ENCODE data around the gene MYH14.
"Not testable (repeated sequence)": the region's sequence is repeated elsewhere in the genome, so short reads cannot be mapped to it uniquely, and the experiment has no call there.

Gene MYH14

DNA sequence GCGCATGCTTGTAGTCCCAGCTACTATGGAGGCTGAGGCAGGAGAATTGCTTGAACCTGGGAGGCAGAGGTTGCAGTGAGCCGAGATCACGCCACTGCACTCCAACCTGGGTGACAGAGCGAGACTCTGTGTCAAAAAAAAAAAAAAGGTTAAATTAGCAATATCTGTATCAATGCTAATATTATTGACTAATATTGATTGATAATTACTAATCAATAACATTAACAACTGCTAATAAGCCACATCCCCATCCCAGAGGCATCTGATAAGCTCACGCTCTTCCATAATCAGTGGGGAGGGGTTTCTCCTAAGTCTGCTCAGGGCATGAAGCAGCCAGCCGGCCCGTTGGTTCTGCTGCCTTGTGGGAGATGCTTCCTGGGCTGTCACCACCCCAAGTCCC lies 24.7 kb downstream of the MYH14 start:
- not testable (repeated sequence) for DNase-seq

DNA sequence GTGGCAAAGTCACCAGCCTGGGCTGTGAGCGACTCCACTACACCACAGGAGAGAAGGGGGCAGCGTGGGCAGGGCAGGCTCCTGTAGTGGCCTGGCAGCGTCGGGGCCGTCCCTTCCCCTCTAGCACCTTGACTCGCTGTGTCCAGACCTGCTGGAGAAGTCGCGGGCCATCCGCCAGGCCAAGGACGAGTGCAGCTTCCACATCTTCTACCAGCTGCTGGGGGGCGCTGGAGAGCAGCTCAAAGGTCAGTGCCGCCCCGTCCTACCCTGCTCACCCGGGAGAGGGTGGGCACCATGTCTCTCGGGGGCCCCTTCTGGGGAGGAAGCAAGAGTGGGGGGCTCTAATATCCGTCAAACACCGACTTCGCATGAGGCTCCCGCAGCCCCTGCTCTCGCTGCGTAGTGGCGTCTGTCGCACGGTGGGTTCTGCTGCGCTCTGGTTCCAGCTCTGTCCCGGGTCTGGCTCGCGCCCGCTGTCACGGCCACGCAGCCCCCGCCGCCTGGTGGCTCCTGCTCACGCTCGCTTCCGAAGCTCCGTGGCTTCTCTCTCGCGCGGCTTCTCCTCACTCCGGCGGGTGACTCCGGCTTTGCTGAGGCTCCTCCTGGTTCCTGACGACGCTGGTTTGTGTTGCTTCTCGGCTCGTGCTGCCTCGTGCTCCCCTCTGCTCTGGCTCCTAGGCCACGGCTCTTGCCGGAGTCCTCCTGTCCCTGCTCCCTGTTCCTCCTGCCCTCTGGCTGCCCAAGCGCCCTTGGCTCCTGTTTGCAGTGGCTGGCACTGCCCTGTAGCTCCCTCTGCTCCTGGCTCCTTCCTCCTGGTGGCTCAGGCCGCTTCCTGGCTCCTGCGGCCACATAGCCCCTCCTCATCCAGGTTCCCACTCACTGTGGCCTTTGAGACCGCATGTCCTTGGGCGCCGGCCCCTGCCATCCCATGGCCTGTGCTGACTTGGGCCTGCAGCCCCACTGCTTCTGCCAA lies 27.2 kb downstream of the MYH14 start:
- DNase-seq: no peak

DNA sequence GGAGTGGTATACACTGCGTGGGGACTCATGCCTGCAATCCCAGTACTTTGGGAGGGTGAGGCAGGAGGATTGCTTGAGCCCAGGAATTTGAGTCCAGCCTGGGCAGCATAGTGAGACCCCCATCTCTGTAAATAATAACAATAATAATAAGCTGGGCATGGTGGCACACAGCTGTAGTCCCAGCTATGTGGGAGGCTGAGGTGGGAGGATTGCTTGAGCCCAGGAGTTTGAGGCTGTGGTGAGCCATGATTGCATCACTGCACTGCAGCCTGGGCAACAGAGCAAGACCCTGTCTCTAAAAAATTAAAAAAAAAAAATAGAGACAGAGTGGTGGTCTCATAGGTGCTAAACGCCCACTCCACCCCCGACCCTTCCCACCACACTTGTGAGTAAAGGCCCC lies 28.0 kb downstream of the MYH14 start:
- DNase-seq: not testable (repeated sequence)

DNA sequence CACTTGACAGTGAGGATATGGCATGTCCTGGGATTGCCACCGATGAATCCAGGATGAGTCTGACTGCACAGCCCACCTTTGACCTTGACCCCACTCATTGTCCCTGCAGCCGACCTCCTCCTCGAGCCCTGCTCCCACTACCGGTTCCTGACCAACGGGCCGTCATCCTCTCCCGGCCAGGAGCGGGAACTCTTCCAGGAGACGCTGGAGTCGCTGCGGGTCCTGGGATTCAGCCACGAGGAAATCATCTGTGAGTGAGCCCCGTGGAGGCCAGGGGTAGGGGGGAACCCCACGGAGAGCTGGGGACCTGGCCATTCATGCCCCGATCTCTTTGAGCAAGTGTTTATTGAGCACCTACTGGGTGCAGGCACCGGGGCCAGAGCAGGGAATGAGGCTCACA lies 28.4 kb downstream of the MYH14 start:
- no peak for DNase-seq

DNA sequence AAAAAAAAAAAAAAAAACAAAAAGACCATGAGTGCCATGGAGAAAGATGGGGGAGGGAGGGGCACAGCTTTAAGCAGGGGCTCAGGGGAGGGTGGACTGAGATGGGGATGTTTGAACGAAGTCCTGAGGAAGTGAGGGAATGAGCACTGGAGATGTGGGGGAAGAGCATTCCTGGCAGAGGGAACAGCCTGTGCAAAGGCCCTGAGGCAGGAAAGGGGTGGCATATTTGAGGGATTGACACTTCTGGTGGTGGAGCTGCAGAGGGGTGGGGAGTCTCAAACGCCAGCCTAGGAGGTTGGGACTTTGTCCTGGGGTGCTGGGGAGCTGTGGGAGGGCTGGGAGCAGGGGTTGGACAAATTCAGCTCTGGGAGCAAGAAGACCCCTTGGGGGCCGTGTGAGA lies 29.2 kb downstream of the MYH14 start:
- DNase-seq: no peak

GRCh38 chr19:50233308-50233910 lies 30.0 kb downstream of the MYH14 start:
- DNase-seq: no peak

DNA sequence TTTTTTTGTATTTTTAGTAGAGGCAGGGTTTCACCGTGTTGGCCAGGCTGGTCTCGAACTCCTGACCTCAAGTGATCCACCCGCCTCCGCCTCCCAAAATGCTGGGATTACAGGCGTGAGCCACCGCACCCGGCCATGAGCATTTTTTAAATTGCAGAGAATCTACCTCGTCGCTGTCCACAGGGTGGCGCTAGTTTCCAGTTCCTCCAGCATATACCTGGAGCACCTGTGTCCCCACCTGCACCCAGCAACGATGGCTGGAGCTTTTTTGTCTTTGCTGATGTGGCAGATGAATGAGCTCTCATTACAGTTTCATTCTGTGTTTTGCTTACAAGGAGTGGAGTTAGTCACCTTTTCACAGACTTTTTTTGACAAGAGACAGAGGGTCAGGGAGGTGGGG lies 34.1 kb downstream of the MYH14 start:
- peak in 1 of 2 donors; percentile 21 for DNase-seq

GRCh38 chr19:50238043-50238442 lies 34.6 kb downstream of the MYH14 start:
- DNase-seq: no peak

DNA sequence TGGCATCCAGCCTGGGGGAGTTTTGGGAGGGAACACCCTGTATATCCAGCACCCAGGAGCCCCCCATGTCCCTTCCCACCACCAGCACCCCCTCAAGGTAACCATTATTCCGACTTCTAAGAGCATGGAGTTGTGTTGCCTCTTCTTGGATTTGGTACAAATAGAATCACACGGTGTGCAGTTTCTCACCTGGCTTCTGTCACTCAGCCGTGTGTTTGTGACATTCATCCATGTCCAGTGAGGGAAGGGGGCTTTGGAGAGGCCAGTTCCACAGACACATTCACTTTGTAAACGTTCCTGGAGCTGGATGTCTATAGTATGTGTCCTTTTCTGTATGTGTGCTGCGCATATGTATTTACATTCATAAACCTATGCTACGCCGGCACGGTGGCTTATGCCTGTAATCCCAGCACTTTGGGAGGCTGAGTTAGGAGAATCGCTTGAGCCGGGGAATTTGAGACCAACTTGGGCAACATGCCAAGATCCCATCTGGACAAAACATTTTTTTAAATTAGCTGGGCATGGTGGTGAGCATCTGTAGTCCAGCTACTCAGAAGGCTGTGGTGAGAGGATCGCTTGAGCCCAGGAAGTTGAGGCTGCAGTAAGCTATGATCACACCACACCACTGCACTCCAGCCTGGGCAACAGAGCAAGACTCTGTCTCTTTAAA lies 36.6 kb downstream of the MYH14 start:
- no peak for DNase-seq

DNA sequence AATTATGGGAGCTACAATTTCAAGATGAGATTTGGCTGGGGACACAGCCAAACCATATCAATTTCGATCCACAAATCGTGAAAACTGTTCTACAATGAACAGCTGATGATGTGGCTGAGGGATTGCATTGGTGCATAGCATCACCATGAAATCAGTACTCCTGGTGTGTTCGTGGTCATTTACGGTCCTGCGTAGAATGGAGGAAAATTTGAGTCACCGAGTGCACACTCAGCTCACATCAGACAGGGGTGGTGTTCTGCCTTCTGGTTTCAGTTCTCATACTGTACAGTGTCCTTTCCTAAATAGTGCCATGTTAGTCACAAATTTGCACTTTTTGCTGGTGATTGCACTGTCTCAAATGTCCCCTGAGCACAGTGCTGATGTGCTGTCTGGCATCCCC lies 39.2 kb downstream of the MYH14 start:
- no peak for DNase-seq

- no peak for DNase-seq
Observed at GRCh38 chr19:50244695-50245094, 41.3 kb downstream of the MYH14 start.

GRCh38 chr19:50248413-50248812 lies 45.0 kb downstream of the MYH14 start:
- no peak for DNase-seq

DNA sequence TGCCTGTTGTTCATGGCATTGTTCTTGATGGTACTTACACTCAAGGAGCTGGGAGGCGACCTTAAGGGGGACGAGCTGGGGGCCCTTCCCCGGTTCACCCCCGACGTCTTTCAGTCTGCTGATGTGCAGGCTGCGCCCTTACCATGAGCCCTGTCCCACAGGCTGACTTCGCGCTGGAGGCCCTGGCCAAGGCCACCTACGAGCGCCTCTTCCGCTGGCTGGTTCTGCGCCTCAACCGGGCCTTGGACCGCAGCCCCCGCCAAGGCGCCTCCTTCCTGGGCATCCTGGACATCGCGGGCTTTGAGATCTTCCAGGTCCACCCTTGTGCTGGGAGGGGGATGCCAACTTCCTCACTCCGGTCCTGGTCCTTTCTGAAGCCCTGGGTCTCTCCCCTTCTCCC lies 45.4 kb downstream of the MYH14 start:
- no peak for DNase-seq

DNA sequence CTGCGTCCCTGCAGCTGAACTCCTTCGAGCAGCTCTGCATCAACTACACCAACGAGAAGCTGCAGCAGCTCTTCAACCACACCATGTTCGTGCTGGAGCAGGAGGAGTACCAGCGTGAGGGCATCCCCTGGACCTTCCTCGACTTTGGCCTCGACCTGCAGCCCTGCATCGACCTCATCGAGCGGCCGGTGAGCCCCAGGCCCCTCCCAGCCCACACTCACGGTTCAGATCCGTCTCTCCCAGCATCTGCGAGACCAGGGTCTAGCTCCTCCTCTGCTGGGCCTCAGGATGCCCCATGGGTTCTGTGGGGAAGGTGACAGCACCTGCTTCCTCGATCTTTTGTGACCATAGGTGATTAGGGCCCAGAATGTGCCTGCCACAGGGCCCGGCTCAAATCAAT lies 46.2 kb downstream of the MYH14 start:
- DNase-seq: no peak

DNA sequence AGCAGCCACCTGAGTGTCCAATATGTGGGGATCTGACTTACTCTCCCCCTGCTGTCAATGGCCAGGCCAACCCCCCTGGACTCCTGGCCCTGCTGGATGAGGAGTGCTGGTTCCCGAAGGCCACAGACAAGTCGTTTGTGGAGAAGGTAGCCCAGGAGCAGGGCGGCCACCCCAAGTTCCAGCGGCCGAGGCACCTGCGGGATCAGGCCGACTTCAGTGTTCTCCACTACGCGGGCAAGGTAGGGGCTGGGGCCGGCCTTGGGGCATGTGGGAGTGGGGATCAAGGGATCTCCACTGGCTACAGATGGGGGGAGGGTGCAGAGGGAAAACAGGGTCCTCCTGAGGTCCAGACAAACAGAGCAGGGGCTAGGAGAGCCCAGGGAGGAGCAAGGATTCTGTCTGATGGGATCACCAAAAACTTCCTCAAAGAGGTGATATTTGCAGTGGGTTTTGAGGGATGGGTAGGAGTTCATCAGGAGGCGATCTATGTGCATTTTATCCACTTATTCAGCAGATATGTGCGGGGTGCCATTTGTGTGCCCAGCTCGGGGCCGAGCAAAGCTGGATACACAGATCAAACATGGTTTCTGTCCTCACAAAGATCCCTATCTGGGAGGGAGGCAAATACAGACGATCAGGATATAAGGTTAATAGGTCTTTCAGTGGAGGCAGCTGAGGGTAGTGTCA lies 47.2 kb downstream of the MYH14 start:
- no peak for DNase-seq

- DNase-seq: peak; percentile 41 to 59
Observed at GRCh38 chr19:50252111-50252886, 48.9 kb downstream of the MYH14 start.

GRCh38 chr19:50252887-50253268 lies 49.5 kb downstream of the MYH14 start:
- DNase-seq: no peak

DNA sequence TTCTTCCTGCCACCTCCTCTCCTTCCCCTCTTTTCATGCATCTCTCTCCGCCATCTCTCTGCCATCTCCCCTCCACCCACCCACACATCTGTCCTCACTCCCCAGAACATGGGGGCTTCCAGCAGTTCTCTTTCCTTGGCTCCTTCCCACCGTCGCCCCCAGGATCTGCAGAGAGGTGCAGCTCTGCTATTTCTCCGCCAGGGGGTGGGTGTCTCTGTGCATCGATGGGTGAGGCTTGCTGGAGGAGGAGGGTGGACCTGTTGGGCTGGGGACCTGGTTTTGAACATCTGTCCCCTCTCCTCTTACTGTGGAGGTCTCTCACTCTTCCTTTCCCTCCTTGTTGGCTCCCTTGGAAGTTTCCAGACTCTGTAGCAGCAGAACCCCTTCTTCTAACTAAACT lies 51.7 kb downstream of the MYH14 start:
- DNase-seq: no peak

GRCh38 chr19:50257141-50257540 lies 53.7 kb downstream of the MYH14 start:
- no peak for DNase-seq

- peak; percentile 24 to 30 for DNase-seq
Observed at GRCh38 chr19:50258918-50259372, 55.5 kb downstream of the MYH14 start.

DNA sequence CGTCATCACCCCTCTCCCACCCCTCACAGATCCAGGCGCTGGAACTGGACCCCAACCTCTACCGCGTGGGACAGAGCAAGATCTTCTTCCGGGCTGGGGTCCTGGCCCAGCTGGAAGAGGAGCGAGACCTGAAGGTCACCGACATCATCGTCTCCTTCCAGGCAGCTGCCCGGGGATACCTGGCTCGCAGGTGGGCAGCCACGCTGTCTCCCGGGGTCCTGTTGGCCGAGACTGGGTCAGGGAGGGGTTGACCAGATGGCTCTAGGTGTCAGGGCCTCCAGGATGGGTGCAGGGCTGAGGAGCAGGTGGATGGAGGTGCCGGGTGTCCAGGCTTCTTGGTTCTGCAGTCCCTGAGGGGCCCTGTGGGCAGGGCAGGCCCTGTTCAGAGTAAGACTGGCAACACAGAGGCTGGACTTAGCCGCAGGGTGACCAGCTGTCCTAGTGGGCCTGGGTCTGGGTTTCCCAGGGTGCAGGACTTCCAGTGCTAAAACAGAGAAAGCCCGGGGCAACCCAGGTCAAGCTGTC lies 58.1 kb downstream of the MYH14 start:
- DNase-seq: no peak

DNA sequence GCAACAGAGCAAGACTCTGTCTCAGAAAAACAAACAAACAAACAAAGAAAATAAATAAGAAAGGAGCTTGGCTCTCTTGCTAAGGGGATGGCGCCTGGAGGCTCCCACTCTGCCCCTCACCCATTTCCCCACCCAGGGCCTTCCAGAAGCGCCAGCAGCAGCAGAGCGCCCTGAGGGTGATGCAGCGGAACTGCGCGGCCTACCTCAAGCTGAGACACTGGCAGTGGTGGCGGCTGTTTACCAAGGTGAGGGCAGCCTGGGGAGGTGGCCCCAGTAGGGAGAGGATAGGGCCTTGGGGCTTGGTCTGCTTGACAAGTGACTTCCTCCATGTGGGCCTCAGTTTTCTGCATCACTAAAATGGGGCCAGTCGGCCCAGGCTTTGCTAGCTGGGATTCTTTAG lies 59.8 kb downstream of the MYH14 start:
- no peak for DNase-seq
